Aorta (tissue), 5 donors: ENCODE results near the gene KCNQ1. TPM values are rescaled to one million over a fixed set of nuclear protein-coding genes. Genes with fewer than 3 reads are reported as not detected.

Experiments
- ATAC-seq: fragments of 200-7000 bp; cut with Tn5 transposase; one replicate; pipeline ENCODE4 v1.9.1; 2022; ENCODE audit warnings: moderate library complexity; ENCODE audit not compliant: low FRiP score
- DNase-seq, 2 donors: peaks; one replicate each; pipeline ENCODE4 v3.0.0-alpha.2; 2020
- H3K27ac ChIP-seq, 2 donors: one replicate each; pipeline ENCODE4 v1.5.1; 2013; ENCODE audit warnings: low read length in 2 of 2, mild to moderate bottlenecking in 2 of 2, moderate library complexity in 2 of 2, control low read depth in 1 of 2, inconsistent platforms in 1 of 2, low read depth in 1 of 2
- H3K27me3 ChIP-seq, 2 donors: one replicate each; pipeline ENCODE4 v1.6.1; 2013; ENCODE audit warnings: control low read depth in 1 of 2, low read length in 1 of 2, mild to moderate bottlenecking in 1 of 2, moderate library complexity in 1 of 2; ENCODE audit not compliant: insufficient read depth in 2 of 2, control insufficient read depth in 1 of 2
- H3K36me3 ChIP-seq, 2 donors: one replicate each; pipeline ENCODE4 v1.6.1; 2013; ENCODE audit warnings: control low read depth in 1 of 2, low read length in 1 of 2, mild to moderate bottlenecking in 1 of 2; ENCODE audit not compliant: insufficient read depth in 2 of 2, control insufficient read depth in 1 of 2
- H3K4me1 ChIP-seq, 2 donors: one replicate each; pipeline ENCODE4 v1.6.1; 2013; ENCODE audit warnings: low read length in 2 of 2, control low read depth in 1 of 2, mild to moderate bottlenecking in 1 of 2, moderate library complexity in 1 of 2; ENCODE audit not compliant: insufficient read depth in 2 of 2, control insufficient read depth in 1 of 2
- H3K4me3 ChIP-seq, 2 donors: one replicate each; pipeline ENCODE4 v1.5.1; 2013; ENCODE audit warnings: low read length in 2 of 2, control low read depth in 1 of 2, mild to moderate bottlenecking in 1 of 2
- H3K9me3 ChIP-seq: one replicate; pipeline ENCODE4 v1.6.1; 2013; ENCODE audit warnings: mild to moderate bottlenecking, low read length; ENCODE audit not compliant: control insufficient read depth
- WGBS, 2 donors: extraction: QIAGEN DNeasy Blood & Tissue Kit; methylation state at CpG; one replicate each; pipeline ENCODE4 v1.1.7; 2013; 5-methylcytosine and 5-hydroxymethylcytosine counted together
- intact Hi-C, 2 donors: fragments of 100-400 bp; cut with DNase I; formaldehyde crosslinking; loops; one replicate each; pipeline versions ENCODE4 v1.14.2 to v1.15.0; 2022
- polyA plus RNA-seq, 2 donors: library from polyadenylated mRNA; stranded (reverse); fragments of 200-250 nt; gene quantifications; one replicate each; pipeline ENCODE4 v1.2.3, GENCODE V29; 2013
- total RNA-seq, 2 donors: library from RNA; stranded (reverse); fragmentation: NEBNext Ultra II Directional; extraction: Animal tissue kit (Norgen Biotek cat#: 25700); gene quantifications; one replicate each; pipeline ENCODE4 v1.2.1, GENCODE V29; 2021
- donor health status: healthy with polysubstance abuse.
- donor health status: Bipolar disorder and iron deficiency.
- donor health status: DM: no; HTN: no; CAD: no.
- donor health status: DM: no; HTN: no; CAD: no.
- donor health status: DM: yes; HTN: yes; CAD: no.

Gene KCNQ1
- total and polyA plus RNA-seq, 4 donors = 0.67 to 11.5 (median 5.8) TPM

DNA sequence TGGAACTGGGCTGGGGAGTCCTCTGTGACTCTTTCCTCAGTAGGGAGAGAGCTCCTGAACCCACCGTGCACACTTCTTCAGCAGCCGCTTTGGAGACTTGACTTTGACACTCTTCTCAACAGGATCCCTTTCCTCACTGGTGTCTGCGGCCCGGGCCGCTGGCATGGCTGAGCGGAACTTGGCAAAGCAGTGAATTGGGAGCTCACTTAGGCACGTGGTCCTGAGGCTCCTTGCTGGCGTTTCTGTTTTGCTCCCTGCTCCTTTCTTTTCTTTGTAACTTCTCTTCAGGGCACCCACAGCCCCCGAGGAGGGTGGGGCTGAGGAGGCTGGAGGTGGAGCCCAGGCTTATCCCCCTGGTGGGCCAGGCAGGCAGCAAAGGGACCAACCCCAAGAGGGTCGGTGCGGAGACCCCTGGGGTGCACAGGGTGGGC, 263.4 kb downstream of the KCNQ1 start:
- DNase-seq = peak in 1 of 2 donors; percentile 85
- intact Hi-C loops = loop anchor here (5.0 kb wide), 2 partner anchors 69 to 174 kb away; no protein-coding TSS in a partner anchor

DNA sequence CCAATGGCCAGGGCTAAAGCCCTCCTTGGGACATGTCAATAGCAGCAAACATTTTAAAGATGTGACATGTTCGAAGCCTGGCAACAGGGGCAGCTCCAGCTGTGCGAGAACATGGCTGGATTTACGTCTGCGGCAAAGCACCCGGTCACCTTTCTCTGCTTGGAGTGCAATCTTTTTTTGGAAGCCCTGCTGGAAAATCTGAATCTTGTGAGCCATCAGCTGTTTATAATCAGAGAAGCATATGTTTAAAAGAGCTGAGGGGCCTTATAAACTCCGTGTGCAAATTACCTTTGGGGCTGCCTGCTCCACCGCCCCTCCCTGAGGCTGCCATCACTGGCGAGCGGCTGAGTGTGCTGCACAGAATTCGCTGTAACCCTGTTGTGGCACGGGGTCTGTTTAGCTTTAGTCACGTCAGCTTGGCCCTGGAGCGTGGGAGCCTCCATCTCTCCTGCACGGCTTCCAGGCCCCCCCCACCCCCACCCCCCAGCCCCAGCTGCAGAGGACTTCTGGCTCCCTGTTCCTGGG, 264.0 kb downstream of the KCNQ1 start:
- no peak overlapping the region for H3K27ac ChIP-seq
- no peaks in the 10 kb centered on the region for H3K9me3 ChIP-seq
- ATAC-seq = peak; percentile 40
- intact Hi-C loops = loop anchor here (5.0 kb wide), 2 partner anchors 68 to 173 kb away; no protein-coding TSS in a partner anchor
- no peak overlapping the region for H3K4me3 ChIP-seq
- WGBS, 2 donors = 7 to 10% methylated on average over 14 of the region's 14 CpGs
- no peaks in the 10 kb centered on the region for H3K36me3 ChIP-seq
- H3K4me1 ChIP-seq = no peaks in the 10 kb centered on the region
- no peaks in the 10 kb centered on the region for H3K27me3 ChIP-seq
- no peak for DNase-seq

More for the DNA sequence above, 263.4 kb downstream of the KCNQ1 start:
- WGBS, 2 donors = 18% methylated on average over 11 of the region's 11 CpGs
- no peak overlapping the region for H3K4me3 ChIP-seq
- no peaks in the 10 kb centered on the region for H3K4me1 ChIP-seq
- no peaks in the 10 kb centered on the region for H3K9me3 ChIP-seq
- H3K27me3 ChIP-seq = no peaks in the 10 kb centered on the region
- H3K27ac ChIP-seq = no peak overlapping the region
- ATAC-seq = peak; percentile 62
- H3K36me3 ChIP-seq = no peaks in the 10 kb centered on the region

- no peak for DNase-seq
- H3K4me3 ChIP-seq = no peak overlapping the region
- H3K9me3 ChIP-seq = no peaks in the 10 kb centered on the region
- H3K27me3 ChIP-seq = no peaks in the 10 kb centered on the region
- H3K36me3 ChIP-seq = no peaks in the 10 kb centered on the region
- peak; percentile 30 for ATAC-seq
- no peak overlapping the region for H3K27ac ChIP-seq
- 16 to 18% methylated on average over 8 of the region's 8 CpGs for WGBS, 2 donors
- intact Hi-C loops = loop anchor here (5.0 kb wide), 2 partner anchors 68 to 173 kb away; no protein-coding TSS in a partner anchor
- H3K4me1 ChIP-seq = no peaks in the 10 kb centered on the region
Observed at GRCh38 chr11:2709429-2709828, 264.6 kb downstream of the KCNQ1 start.

DNA sequence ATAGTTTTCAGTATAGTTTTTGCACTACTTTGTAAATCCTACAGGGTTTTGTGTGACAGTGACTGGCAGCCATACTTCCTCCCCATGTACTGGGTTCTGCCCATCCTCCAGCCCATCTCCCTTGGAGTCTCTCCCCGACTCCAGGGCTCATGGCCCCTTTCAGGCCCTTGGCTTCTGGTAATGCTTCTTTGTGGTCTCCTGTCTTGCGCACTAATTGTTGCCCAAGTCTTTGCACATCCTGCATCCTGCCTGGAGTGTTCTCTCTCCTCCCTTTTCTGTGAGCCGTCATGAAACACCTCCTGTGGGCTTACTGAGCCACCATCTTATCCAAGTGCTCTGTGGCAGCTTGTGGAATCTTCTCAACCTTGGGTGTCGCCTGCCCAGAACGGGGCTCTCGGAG, 266.4 kb downstream of the KCNQ1 start:
- Histone ChIP-seq H3K4me3 (no peak overlapping the region), H3K9me3 (no peaks in the 10 kb centered on the region), H3K4me1 (no peaks in the 10 kb centered on the region), H3K27me3 (no peaks in the 10 kb centered on the region), H3K27ac (no peak overlapping the region), H3K36me3 (no peaks in the 10 kb centered on the region)
- 96 to 98% methylated on average over 6 of the region's 6 CpGs for WGBS, 2 donors
- intact Hi-C loops = no loop called here
- ATAC-seq (no peak), DNase-seq (no peak)

GRCh38 chr11:2713094-2713493, 268.3 kb downstream of the KCNQ1 start:
- no peak for DNase-seq
- Histone ChIP-seq H3K27me3 (no peaks in the 10 kb centered on the region), H3K36me3 (no peaks in the 10 kb centered on the region), H3K4me3 (no peak overlapping the region), H3K4me1 (no peaks in the 10 kb centered on the region), H3K9me3 (no peaks in the 10 kb centered on the region), H3K27ac (no peak overlapping the region)
- no peak for ATAC-seq
- intact Hi-C loops = no loop called here
- WGBS, 2 donors = 95 to 98% methylated on average over 12 of the region's 12 CpGs

DNA sequence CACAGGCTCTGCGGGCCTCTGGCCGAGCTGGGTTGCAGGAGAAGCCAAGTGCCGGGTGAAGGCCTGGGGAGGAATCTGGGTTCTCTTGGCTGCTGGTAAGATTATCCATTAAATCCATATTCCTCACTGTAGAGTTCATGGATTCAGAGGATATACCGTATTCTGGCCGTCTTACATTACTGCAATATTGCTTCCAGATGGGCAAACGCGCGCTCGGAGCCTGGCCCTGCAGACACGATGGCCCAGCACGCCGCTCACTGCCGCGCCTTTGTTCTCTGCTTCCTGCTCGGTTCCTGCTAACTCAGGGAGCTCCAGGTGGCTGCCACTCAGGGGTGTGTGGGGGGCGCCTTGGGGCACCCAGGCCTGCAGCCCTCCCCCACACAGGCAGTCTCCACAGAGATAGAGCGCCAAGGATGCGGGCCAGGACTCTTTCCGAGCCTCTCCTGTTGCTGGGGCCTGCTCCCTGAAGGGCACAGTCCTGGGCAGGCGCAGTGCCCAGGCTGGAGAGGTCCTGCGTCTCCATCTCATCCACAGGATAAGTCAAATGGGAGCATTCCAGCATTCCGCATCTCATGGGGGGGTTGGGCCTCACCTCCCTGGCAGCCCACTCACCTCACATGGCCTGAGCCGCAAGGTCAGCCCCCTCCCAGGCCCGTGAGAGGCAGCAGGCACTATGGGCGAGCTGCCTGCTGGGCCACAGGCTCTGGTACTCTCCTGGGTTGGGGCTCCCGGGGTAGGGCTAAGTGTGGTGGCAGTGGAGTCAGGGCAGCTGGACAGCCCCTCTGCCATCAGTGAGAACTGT, 269.1 kb downstream of the KCNQ1 start:
- Histone ChIP-seq H3K27me3 (no peaks in the 10 kb centered on the region), H3K9me3 (no peaks in the 10 kb centered on the region), H3K27ac (no peak overlapping the region), H3K4me3 (no peak overlapping the region), H3K36me3 (no peaks in the 10 kb centered on the region), H3K4me1 (no peaks in the 10 kb centered on the region)
- ATAC-seq (no peak), DNase-seq (no peak)
- WGBS, 2 donors = 94 to 96% methylated on average over 26 of the region's 26 CpGs
- intact Hi-C loops = no loop called here

GRCh38 chr11:2714463-2714800, 269.6 kb downstream of the KCNQ1 start:
- H3K27me3 ChIP-seq = no peaks in the 10 kb centered on the region
- H3K27ac ChIP-seq = no peak overlapping the region
- ATAC-seq (no peak), DNase-seq (no peak)
- intact Hi-C loops = no loop called here
- no peaks in the 10 kb centered on the region for H3K36me3 ChIP-seq
- no peak overlapping the region for H3K4me3 ChIP-seq
- no peaks in the 10 kb centered on the region for H3K9me3 ChIP-seq
- no peaks in the 10 kb centered on the region for H3K4me1 ChIP-seq
- 95 to 97% methylated on average over 9 of the region's 9 CpGs for WGBS, 2 donors

- Histone ChIP-seq H3K4me3 (no peak overlapping the region), H3K36me3 (no peaks in the 10 kb centered on the region), H3K27ac (no peak overlapping the region), H3K27me3 (no peaks in the 10 kb centered on the region), H3K9me3 (no peaks in the 10 kb centered on the region), H3K4me1 (no peaks in the 10 kb centered on the region)
- intact Hi-C loops = no loop called here
- DNase-seq (no peak), ATAC-seq (no peak)
- 93 to 99% methylated on average over 7 of the region's 7 CpGs for WGBS, 2 donors
Observed at GRCh38 chr11:2714871-2715270, 270.1 kb downstream of the KCNQ1 start.
